HepG2 (cell line): Measurements from ENCODE around the gene SLC35F1. TPM values are rescaled to one million over a fixed set of nuclear protein-coding genes. Genes with fewer than 3 reads are reported as not detected.

Experiments
- AKAP8 ChIP-seq: sonication (generic); formaldehyde crosslinking; IDR thresholded peaks from 2 replicates; pipeline ENCODE4 v1.5.1; 2020; ENCODE audit warnings: mild to moderate bottlenecking, missing genetic modification reagents
- ELF4 ChIP-seq: sonication (generic); formaldehyde crosslinking; IDR thresholded peaks from 2 replicates; pipeline ENCODE4 v1.5.0; 2020; ENCODE audit warnings: missing genetic modification reagents, mild to moderate bottlenecking, moderate library complexity, borderline replicate concordance
- GABPB1 ChIP-seq: IDR thresholded peaks from 2 replicates; pipeline ENCODE4 v1.6.1; 2016; ENCODE audit warnings: mild to moderate bottlenecking, missing genetic modification reagents, moderate library complexity, missing compliant biosample characterization
- KAT8 ChIP-seq: IDR thresholded peaks from 2 replicates; pipeline ENCODE4 v1.6.1; 2016; ENCODE audit warnings: missing genetic modification reagents, missing compliant biosample characterization
- MBNL3 ChIP-seq: fragments of 250-450 bp; sonication (Bioruptor Pico); conservative IDR thresholded peaks from 2 replicates; pipeline ENCODE4 v1.8.0; 2022; ENCODE audit warnings: mild to moderate bottlenecking, inconsistent platforms
- SAFB2 ChIP-seq: sonication (generic); formaldehyde crosslinking; IDR thresholded peaks from 2 replicates; pipeline ENCODE4 v1.5.1; 2020; ENCODE audit warnings: missing genetic modification reagents, low read depth, mild to moderate bottlenecking, borderline replicate concordance
- SP140L ChIP-seq: sonication (generic); formaldehyde crosslinking; IDR thresholded peaks from 2 replicates; pipeline ENCODE4 v1.4.0; 2020; ENCODE audit warnings: missing genetic modification reagents, borderline replicate concordance
- STAG1 ChIP-seq: sonication (generic); formaldehyde crosslinking; IDR thresholded peaks from 2 replicates; pipeline ENCODE4 v1.4.0; 2020; ENCODE audit warnings: missing genetic modification reagents
- TAF15 ChIP-seq: fragments of 200-400 bp; formaldehyde crosslinking; IDR thresholded peaks from one replicate; pipeline ENCODE4 v1.6.1; 2018; ENCODE audit warnings: mild to moderate bottlenecking, low read depth, low read length; ENCODE audit not compliant: poor library complexity, severe bottlenecking
- YY1 ChIP-seq: IDR thresholded peaks from 2 replicates; pipeline ENCODE4 v1.6.1; 2011; ENCODE audit warnings: low read length, low read depth, moderate library complexity, mild to moderate bottlenecking; ENCODE audit not compliant: insufficient read depth, insufficient replicate concordance
- ZBTB7B ChIP-seq: sonication (generic); formaldehyde crosslinking; IDR thresholded peaks from 2 replicates; pipeline ENCODE4 v1.4.0; 2020; ENCODE audit warnings: missing genetic modification reagents
- ZNF17 ChIP-seq: sonication (generic); formaldehyde crosslinking; IDR thresholded peaks from 2 replicates; pipeline ENCODE4 v1.5.0; 2020; ENCODE audit warnings: mild to moderate bottlenecking, missing genetic modification reagents
- ZNF296 ChIP-seq: sonication (generic); formaldehyde crosslinking; conservative IDR thresholded peaks from 2 replicates; pipeline ENCODE4 v1.5.0; 2020; ENCODE audit warnings: mild to moderate bottlenecking, missing genetic modification reagents
- ZNF674 ChIP-seq: sonication (generic); formaldehyde crosslinking; IDR thresholded peaks from 2 replicates; pipeline ENCODE4 v1.5.0; 2020; ENCODE audit warnings: low read depth, mild to moderate bottlenecking, missing genetic modification reagents
- ZSCAN12 ChIP-seq: sonication (generic); formaldehyde crosslinking; IDR thresholded peaks from 2 replicates; pipeline ENCODE4 v1.9.0; 2021; ENCODE audit warnings: mild to moderate bottlenecking, missing genetic modification reagents
- polyA plus RNA-seq, 8 experiments: library from polyadenylated mRNA; depleted of rRNA in 3 of 8; stranded (reverse) in 7 of 8; unstranded in 1 of 8; fragments of >200 nt; fragmentation: Illumina TruSeq in 4 of 8; extraction: Trizol in 4 of 8; gene quantifications; 2 replicates each; pipeline versions ENCODE4 v1.2.1 to v1.2.3, GENCODE V29; 2011 to 2016; ENCODE audit warnings: low read depth in 4 of 8, missing spikeins in 1 of 8, mixed read lengths in 1 of 8; ENCODE audit not compliant: insufficient read depth in 1 of 8
- total RNA-seq, 5 experiments: library from RNA; depleted of rRNA; stranded (reverse); fragments of >200 nt; fragmentation: Illumina TruSeq; extraction: Trizol; gene quantifications; 2 replicates each; pipeline ENCODE4 v1.2.3, GENCODE V29; 2016; ENCODE audit warnings: low read depth in 1 of 5
- TF ChIP-seq, protein P1 (sequence below): conservative IDR thresholded peaks from 2 replicates; pipeline ENCODE4 v1.6.1; 2018; ENCODE audit warnings: missing genetic modification reagents
- TF ChIP-seq, protein P2 (sequence below): sonication (generic); formaldehyde crosslinking; IDR thresholded peaks from 2 replicates; pipeline ENCODE4 v1.5.0; 2020; ENCODE audit warnings: mild to moderate bottlenecking, missing genetic modification reagents, moderate library complexity
- TF ChIP-seq, protein P3 (sequence below): IDR thresholded peaks from 2 replicates; pipeline ENCODE4 v1.6.1; 2018; ENCODE audit warnings: missing genetic modification reagents
- TF ChIP-seq, protein P4 (sequence below): sonication (generic); formaldehyde crosslinking; IDR thresholded peaks from 2 replicates; pipeline ENCODE4 v1.8.1; 2023; ENCODE audit warnings: mild to moderate bottlenecking, missing genetic modification reagents
- TF ChIP-seq, protein P5 (sequence below): sonication (generic); formaldehyde crosslinking; IDR thresholded peaks from 2 replicates; pipeline ENCODE4 v1.4.0; 2020; ENCODE audit warnings: missing genetic modification reagents, mild to moderate bottlenecking, borderline replicate concordance
- TF ChIP-seq, protein P6 (sequence below): IDR thresholded peaks from 2 replicates; pipeline ENCODE4 v1.6.1; 2018; ENCODE audit warnings: missing genetic modification reagents, mild to moderate bottlenecking, missing compliant biosample characterization

The SLC35F1 gene
- total and polyA plus RNA-seq, 2 of the 13 experiments (the other 11 are each of a cell fraction or from before 2014, with no cell fraction given) = 0.01 TPM; not detected in 1

DNA sequence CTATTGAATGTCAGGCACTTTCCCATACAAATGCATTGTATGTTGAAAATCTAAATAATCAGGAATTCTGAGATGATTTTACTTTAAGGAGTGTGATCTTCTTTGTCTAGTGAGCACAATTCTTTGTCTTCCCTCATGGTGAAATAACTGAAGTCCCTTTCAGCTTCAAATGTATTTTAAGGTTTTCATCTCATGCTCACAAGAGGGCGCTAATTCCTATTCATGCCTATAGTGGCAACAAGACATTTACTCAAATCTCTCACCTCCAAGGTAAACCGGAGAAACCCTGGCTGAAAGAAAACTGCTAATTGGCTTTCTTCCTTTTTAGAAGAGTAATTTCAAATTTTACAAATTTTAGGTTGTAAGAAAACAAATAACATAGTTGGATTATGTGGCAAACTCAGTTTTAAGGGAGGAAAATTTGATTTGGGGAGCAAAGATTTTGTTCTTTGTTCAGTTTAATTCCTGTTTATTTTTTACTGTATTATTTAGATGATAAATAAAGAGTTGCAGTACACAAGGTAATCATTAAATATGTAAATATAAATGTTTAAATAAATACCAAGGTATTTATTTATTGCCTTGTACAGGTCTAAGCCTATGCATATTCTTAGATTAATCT, 69.1 kb downstream of the SLC35F1 start (continued):
- TF ChIP-seq, protein P1, sequence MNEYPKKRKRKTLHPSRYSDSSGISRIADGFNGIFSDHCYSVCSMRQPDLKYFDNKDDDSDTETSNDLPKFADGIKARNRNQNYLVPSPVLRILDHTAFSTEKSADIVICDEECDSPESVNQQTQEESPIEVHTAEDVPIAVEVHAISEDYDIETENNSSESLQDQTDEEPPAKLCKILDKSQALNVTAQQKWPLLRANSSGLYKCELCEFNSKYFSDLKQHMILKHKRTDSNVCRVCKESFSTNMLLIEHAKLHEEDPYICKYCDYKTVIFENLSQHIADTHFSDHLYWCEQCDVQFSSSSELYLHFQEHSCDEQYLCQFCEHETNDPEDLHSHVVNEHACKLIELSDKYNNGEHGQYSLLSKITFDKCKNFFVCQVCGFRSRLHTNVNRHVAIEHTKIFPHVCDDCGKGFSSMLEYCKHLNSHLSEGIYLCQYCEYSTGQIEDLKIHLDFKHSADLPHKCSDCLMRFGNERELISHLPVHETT (CRISPR knock-in tag) = no peak
- no peak for TF ChIP-seq YY1
- TF ChIP-seq, protein P2, sequence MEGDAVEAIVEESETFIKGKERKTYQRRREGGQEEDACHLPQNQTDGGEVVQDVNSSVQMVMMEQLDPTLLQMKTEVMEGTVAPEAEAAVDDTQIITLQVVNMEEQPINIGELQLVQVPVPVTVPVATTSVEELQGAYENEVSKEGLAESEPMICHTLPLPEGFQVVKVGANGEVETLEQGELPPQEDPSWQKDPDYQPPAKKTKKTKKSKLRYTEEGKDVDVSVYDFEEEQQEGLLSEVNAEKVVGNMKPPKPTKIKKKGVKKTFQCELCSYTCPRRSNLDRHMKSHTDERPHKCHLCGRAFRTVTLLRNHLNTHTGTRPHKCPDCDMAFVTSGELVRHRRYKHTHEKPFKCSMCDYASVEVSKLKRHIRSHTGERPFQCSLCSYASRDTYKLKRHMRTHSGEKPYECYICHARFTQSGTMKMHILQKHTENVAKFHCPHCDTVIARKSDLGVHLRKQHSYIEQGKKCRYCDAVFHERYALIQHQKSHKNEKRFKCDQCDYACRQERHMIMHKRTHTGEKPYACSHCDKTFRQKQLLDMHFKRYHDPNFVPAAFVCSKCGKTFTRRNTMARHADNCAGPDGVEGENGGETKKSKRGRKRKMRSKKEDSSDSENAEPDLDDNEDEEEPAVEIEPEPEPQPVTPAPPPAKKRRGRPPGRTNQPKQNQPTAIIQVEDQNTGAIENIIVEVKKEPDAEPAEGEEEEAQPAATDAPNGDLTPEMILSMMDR (CRISPR knock-in tag) = peak; percentile 78
- no peak for TF ChIP-seq GABPB1 (CRISPR knock-in tag)
- no peak for TF ChIP-seq KAT8 (CRISPR knock-in tag)
- TF ChIP-seq, protein P3, sequence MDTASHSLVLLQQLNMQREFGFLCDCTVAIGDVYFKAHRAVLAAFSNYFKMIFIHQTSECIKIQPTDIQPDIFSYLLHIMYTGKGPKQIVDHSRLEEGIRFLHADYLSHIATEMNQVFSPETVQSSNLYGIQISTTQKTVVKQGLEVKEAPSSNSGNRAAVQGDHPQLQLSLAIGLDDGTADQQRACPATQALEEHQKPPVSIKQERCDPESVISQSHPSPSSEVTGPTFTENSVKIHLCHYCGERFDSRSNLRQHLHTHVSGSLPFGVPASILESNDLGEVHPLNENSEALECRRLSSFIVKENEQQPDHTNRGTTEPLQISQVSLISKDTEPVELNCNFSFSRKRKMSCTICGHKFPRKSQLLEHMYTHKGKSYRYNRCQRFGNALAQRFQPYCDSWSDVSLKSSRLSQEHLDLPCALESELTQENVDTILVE (CRISPR knock-in tag) = no peak
- no peak for TF ChIP-seq ZNF296
- TF ChIP-seq, protein P4, sequence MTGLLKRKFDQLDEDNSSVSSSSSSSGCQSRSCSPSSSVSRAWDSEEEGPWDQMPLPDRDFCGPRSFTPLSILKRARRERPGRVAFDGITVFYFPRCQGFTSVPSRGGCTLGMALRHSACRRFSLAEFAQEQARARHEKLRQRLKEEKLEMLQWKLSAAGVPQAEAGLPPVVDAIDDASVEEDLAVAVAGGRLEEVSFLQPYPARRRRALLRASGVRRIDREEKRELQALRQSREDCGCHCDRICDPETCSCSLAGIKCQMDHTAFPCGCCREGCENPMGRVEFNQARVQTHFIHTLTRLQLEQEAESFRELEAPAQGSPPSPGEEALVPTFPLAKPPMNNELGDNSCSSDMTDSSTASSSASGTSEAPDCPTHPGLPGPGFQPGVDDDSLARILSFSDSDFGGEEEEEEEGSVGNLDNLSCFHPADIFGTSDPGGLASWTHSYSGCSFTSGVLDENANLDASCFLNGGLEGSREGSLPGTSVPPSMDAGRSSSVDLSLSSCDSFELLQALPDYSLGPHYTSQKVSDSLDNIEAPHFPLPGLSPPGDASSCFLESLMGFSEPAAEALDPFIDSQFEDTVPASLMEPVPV (CRISPR knock-in tag) = no peak
- TF ChIP-seq ZBTB7B (CRISPR knock-in tag) = no peak
- no peak for TF ChIP-seq ZNF17 (CRISPR knock-in tag)
- TF ChIP-seq, protein P5, sequence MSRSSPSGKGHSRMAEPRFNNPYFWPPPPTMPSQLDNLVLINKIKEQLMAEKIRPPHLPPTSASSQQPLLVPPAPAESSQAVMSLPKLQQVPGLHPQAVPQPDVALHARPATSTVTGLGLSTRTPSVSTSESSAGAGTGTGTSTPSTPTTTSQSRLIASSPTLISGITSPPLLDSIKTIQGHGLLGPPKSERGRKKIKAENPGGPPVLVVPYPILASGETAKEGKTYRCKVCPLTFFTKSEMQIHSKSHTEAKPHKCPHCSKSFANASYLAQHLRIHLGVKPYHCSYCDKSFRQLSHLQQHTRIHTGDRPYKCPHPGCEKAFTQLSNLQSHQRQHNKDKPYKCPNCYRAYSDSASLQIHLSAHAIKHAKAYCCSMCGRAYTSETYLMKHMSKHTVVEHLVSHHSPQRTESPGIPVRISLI = no peak
- TF ChIP-seq, protein P6, sequence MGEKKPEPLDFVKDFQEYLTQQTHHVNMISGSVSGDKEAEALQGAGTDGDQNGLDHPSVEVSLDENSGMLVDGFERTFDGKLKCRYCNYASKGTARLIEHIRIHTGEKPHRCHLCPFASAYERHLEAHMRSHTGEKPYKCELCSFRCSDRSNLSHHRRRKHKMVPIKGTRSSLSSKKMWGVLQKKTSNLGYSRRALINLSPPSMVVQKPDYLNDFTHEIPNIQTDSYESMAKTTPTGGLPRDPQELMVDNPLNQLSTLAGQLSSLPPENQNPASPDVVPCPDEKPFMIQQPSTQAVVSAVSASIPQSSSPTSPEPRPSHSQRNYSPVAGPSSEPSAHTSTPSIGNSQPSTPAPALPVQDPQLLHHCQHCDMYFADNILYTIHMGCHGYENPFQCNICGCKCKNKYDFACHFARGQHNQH (CRISPR knock-in tag) = no peak
- 0 out of 2 replicates have a peak, but pooled peaks have one; percentile 52 for TF ChIP-seq SP140L (CRISPR knock-in tag)
- TF ChIP-seq ZSCAN12 (CRISPR knock-in tag) = no peak
- TF ChIP-seq MBNL3 (CRISPR knock-in tag) = no peak
- TF ChIP-seq ZNF674 (CRISPR knock-in tag) = no peak
- no peak for TF ChIP-seq ELF4 (CRISPR knock-in tag)
- no peak for TF ChIP-seq TAF15
- TF ChIP-seq SAFB2 (CRISPR knock-in tag) = no peak
- peak; percentile 55 for TF ChIP-seq STAG1 (CRISPR knock-in tag)
- no peak for TF ChIP-seq AKAP8
- TF ChIP-seq, all 625 proteins: peak for 6
